NCI-H345 treated with DMSO at 0.1 percent for 48 hours (cell line): ENCODE data around the gene ADARB2.

Experiments
- DNase-seq: peaks from one replicate; lab custom pipeline; 2025; ENCODE audit not compliant: unreplicated experiment; lab: John Stamatoyannopoulos, UW

Gene ADARB2

DNA sequence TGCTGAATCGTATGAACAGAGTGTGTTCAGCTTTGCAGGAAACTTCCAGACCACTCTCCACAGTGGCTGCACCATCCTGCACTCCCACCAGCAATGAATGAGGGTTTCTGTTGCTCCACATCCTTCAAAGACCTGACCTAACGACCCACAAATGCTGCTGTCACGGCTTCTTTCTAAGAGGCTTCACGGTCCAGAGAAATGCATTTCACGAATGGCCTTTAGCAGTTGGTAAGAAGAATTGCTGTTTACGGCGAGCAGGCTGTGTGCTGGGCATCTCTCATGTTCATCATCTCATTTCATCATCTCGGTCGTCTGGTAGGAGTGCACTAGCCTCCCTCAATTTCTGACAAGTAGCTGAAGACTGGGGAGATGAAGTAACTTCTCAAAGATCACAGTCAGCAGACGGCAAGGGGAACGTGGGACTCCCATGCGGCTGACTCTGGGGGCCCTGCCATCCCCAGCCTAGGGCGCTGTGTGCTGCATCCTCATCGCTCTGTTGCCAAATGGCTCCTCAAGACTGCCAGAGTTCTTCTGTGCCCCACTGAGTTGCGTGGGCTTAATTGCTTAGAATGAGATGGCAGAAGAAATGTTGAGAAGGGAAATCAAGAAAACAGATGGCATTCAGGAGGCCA is 72.9 kb downstream of the ADARB2 start:
- no peak for DNase-seq

DNA sequence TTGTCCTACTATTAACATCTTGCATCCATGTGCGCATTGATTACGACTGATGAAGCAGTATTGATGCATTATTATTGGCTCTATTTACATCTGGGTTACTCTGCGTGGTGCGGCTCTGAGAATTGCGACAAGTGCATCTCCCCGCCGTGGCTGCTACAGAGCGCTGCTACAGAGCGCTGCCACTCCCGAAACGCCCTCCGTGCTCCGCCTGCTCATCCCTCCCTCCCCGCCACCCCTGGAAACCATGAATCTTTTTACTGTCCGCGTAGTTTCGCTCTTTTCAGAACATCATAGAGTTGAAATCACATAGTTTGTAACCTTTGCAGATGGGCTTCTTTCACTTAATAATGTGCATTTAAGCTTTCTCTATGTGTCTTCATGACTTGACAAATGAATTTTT is 74.1 kb downstream of the ADARB2 start:
- no peak for DNase-seq

DNA sequence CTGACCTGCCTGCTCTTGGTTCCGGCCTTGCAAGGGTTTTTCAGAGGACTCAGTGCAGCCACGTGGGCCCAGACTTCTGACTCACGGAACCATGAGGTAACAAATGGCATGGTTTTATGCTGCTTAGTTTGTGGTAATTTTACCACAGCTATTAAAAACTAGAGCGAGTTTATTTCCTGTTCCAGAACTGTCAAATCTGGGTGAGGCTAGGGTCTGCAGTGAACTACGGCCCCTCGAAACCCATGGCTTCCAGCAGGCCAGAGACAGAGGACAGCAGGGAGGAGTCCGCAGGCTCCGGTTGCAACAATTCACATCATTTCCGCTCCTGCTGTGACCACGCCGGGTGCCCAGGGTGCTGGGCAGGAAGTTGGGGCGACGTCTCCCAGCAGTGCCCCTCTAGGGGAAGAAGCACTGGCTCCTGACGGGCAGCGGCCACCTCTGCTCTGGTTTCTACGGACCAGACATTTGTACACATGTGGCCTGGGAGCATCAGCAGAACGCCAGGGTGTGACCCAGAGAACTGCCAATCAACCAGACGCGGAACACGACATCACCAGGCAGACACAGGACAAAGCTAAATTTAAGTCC is 74.8 kb downstream of the ADARB2 start:
- DNase-seq, result no peak

GRCh38 chr10:1661859-1662437 is 75.4 kb downstream of the ADARB2 start:
- DNase-seq, result no peak

GRCh38 chr10:1661416-1661815 is 75.9 kb downstream of the ADARB2 start:
- no peak for DNase-seq

GRCh38 chr10:1660815-1661214 is 76.5 kb downstream of the ADARB2 start:
- no peak for DNase-seq

- no peak for DNase-seq
Measured at GRCh38 chr10:1660386-1660785, 76.9 kb downstream of the ADARB2 start.

- no peak for DNase-seq
Measured at GRCh38 chr10:1659221-1659791, 78.0 kb downstream of the ADARB2 start.

- DNase-seq, result no peak
Measured at GRCh38 chr10:1658658-1659057, 78.7 kb downstream of the ADARB2 start.

DNA sequence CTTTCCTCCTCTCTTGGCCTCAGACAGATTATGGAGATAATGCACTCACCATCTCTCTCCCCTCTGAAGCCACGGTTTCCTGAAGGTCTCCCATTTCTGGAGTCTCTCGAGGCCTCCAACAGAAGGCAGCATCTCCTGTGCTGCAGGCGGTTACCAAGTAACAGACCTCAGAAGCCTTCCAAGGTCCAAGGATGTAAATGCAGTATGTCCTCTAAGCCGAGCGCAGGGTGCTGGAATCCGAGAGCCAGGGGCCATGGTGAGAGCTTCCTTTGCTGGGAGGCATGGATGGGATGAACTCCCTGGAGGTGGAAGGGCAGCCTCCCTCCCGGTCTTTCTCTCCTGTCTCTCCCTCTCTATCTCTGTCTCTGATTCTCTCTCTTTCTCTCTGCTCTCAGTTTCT is 79.8 kb downstream of the ADARB2 start:
- DNase-seq, result no peak

- DNase-seq, result no peak
Measured at GRCh38 chr10:1655367-1655766, 82.0 kb downstream of the ADARB2 start.

- DNase-seq, result no peak
Measured at GRCh38 chr10:1654811-1655356, 82.4 kb downstream of the ADARB2 start.

DNA sequence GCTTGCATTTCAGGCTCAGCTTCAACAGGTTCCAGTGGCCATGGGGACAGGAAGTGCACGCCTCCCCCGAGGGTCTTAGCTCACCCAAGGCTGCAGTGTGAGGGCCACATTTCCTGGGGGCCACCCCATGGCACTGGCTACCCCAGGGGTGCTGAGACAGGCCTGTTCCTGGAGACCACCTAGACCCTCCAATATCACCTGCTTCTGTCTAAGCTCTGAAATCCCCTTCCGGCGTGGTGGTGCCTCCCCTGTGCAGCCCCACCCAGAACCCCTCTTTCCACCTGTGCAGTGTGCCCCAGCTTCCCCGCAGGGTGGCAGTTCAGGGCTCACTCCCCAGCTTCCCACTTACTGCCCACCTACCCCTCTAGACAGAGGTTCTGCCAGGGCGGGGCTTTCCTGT is 83.1 kb downstream of the ADARB2 start:
- no peak for DNase-seq

DNA sequence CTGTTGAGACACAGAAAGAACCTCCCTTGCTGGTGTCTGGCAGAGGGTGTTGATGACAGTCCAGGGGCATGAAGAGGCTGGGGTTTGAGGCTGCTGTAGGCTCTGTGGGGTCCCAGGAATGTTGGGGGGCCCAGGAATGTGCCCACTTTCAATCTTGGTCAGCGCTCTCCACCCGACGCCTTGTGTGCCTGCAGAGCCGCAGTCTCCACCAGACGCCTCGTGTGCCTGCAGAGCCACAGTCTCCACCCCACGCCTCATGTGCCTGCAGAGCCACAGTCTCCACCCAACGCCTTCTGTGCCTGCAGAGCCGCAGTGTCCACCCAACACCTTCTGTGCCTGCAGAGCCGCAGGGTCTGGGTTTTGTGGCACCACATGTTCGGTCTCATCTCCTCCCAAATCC is 84.0 kb downstream of the ADARB2 start:
- DNase-seq, result no peak

DNA sequence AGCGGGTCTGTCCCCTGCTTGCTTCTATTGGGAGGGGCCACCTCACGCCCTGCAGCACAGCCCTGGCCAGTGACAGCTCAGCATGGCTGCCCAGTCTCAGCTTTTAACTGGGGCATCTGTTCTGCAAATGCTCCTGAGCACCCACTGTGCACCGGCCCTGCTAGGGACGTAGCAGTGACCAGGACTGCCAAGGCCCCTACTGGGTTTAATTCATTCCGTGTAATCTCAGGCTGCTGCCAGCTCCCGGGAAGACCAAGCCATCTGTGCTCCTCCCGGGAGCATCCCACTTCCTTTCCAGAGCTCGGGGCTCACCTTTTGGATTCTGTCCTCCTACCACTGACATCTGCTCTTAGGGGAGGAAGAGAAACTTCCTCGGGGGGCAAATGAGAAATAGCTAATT is 85.2 kb downstream of the ADARB2 start:
- DNase-seq, result no peak

DNA sequence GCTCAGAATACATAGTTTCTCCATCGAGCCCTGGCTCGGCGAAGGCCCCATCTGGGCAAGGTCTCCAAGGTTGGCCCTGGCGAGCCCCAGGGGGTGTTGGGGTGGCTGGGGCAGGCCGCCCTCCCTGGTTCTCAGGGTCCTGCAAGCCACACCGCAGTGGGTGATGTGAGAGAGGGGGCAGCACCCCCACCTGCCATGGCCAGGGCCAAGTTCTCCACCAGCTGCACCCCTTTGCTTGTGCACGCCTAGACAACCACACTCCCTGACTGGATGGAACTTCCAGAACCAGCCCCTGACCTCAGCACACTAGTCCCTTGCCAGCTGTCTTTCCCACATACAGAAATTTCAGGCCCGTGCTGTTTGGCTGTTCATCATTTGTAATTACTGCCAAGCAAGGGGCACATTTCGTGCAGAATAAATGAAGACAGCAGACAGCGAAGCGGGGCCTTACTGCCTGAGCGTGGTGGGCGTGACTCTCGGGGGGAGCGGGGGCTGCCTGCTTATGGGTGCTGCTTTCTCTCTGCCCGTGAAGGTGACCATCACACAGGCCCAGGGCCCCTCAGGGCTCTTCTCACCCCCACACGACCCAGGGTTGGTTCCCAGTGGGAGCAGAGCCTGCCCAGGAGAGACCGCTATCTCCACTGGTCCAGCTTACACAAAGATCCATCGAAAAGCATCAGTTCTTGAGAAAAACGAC is 85.9 kb downstream of the ADARB2 start:
- DNase-seq, result no peak

GRCh38 chr10:1650542-1651269 is 86.6 kb downstream of the ADARB2 start:
- no peak for DNase-seq

DNA sequence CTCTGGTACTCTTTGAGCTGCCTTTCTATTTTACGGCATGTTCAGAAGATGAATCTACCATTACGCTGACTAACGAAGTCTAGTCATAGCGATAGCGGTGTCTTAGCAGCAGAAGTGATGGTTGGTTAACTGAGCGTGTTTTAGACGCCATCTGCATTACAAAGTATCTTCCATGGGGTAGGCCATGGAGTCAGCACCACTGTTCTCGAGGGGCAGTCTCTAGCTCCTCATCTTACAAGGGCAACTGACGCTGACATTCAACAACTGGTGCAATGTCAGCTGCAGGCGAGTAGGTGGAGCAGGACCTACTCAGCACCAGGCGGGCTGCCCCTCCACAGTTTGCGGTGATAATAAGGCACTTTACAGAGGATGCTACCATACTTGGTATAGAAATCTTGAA is 88.7 kb downstream of the ADARB2 start:
- DNase-seq, result no peak

GRCh38 chr10:1646332-1646731 is 91.0 kb downstream of the ADARB2 start:
- DNase-seq, result no peak

- DNase-seq, result no peak
Measured at GRCh38 chr10:1645896-1646295, 91.4 kb downstream of the ADARB2 start.

- no peak for DNase-seq
Measured at GRCh38 chr10:1644191-1644711, 93.1 kb downstream of the ADARB2 start.
